ENCODE data around the gene TDRD7. TPM values are rescaled to one million over a fixed set of nuclear protein-coding genes. Genes with fewer than 3 reads are reported as not detected.

TDRD7 gene
- total and polyA plus RNA-seq, 2 of the 13 experiments (the other 11 are each of a cell fraction or from before 2014, with no cell fraction given), result 9.8 to 15.5 TPM

DNA sequence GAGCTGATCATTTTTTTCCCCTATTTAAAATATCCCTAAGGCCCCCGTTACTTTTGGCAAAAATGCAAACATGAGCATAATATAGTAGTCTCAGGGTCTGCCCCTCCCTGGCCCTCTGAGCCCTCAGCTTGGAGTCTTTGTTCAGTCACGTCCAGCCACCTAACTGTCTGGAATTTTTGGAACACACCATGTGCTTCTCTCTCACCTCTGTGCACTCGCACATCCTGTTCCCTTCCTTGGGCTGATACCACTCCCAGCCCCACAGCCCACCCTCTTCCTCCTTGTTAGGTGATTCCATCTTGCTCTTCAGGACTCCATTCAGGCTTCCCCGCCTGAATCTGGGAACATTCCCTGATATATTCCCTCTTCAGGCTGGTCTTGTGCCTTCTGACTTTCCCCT lies 16.0 kb downstream of the TDRD7 start:
- CTCF ChIA-PET (ENCODE audit: low intra/inter-chr PET ratio, low total read pairs), result no interaction called here
- in situ Hi-C loops (cut with HindIII; ENCODE audit: extremely low pct_ligation_motif_present, low pct_unique_long_range_greater_than_20kb), result no loop called here
- peaks cover 9 to 43% of the 10 kb centered on the region in 2 experiments for H3K36me3 ChIP-seq (replicated peaks in 1 of 2; ENCODE audit: control insufficient read depth in 1 of 2, insufficient read depth in 2 of 2, low read length in 2 of 2)
- 0 out of 2 replicates have a peak, but pooled peaks cover 7% of the 10 kb centered on the region for H3K4me1 ChIP-seq (ENCODE audit: insufficient read depth, low read length)
- H3K27me3 ChIP-seq (ENCODE audit: control insufficient read depth in 1 of 2, insufficient read depth in 2 of 2, low read length in 2 of 2), result no peaks in the 10 kb centered on the region
- TF ChIP-seq, protein P1, sequence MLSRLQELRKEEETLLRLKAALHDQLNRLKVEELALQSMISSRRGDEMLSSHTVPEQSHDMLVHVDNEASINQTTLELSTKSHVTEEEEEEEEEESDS (CRISPR knock-in tag; IDR thresholded peaks at IDR 0.05; ENCODE audit: borderline replicate concordance), result no peak
- TF ChIP-seq RFX3 (CRISPR knock-in tag; IDR thresholded peaks at IDR 0.05) (no peak), KDM5A (IDR thresholded peaks at IDR 0.05; ENCODE audit: borderline replicate concordance, low read length) (no peak), FOXK2 (IDR thresholded peaks at IDR 0.05) (no peak), PLRG1 (conservative IDR thresholded peaks at IDR 0.05) (no peak), ZKSCAN5 (CRISPR knock-in tag; IDR thresholded peaks at IDR 0.05) (no peak), RBAK (CRISPR knock-in tag; IDR thresholded peaks at IDR 0.05) (no peak), SPEN (CRISPR knock-in tag; IDR thresholded peaks at IDR 0.05; ENCODE audit: low read depth) (no peak), ZBTB7A (CRISPR knock-in tag; IDR thresholded peaks at IDR 0.05) (no peak), RBM22 (optimal IDR thresholded peaks at IDR 0.05; ENCODE audit: low read length) (no peak), CBX5 (CRISPR knock-in tag; IDR thresholded peaks at IDR 0.05; ENCODE audit: borderline replicate concordance) (no peak), SP4 (CRISPR knock-in tag; IDR thresholded peaks at IDR 0.05) (no peak), ZKSCAN8 (CRISPR knock-in tag; IDR thresholded peaks at IDR 0.05; ENCODE audit: borderline replicate concordance) (no peak), ZNF761 (CRISPR knock-in tag; conservative IDR thresholded peaks at IDR 0.05) (no peak)
- TF ChIP-seq, protein P2, sequence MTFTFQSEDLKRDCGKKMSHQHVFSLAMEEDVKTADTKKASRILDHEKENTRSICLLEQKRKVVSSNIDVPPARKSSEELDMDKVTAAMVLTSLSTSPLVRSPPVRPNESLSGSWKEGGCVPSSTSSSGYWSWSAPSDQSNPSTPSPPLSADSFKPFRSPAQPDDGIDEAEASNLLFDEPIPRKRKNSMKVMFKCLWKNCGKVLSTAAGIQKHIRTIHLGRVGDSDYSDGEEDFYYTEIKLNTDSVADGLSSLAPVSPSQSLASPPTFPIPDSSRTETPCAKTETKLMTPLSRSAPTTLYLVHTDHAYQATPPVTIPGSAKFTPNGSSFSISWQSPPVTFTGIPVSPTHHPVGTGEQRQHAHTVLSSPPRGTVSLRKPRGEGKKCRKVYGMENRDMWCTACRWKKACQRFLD (CRISPR knock-in tag; IDR thresholded peaks at IDR 0.05; ENCODE audit: borderline replicate concordance), result no peak
- TF ChIP-seq, protein P3, sequence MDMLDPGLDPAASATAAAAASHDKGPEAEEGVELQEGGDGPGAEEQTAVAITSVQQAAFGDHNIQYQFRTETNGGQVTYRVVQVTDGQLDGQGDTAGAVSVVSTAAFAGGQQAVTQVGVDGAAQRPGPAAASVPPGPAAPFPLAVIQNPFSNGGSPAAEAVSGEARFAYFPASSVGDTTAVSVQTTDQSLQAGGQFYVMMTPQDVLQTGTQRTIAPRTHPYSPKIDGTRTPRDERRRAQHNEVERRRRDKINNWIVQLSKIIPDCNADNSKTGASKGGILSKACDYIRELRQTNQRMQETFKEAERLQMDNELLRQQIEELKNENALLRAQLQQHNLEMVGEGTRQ (IDR thresholded peaks at IDR 0.05; ENCODE audit: low read depth, low read length), result no peak
- TF ChIP-seq, protein P3 (CRISPR knock-in tag; IDR thresholded peaks at IDR 0.05; ENCODE audit: borderline replicate concordance), result no peak
- TF ChIP-seq, protein P4, sequence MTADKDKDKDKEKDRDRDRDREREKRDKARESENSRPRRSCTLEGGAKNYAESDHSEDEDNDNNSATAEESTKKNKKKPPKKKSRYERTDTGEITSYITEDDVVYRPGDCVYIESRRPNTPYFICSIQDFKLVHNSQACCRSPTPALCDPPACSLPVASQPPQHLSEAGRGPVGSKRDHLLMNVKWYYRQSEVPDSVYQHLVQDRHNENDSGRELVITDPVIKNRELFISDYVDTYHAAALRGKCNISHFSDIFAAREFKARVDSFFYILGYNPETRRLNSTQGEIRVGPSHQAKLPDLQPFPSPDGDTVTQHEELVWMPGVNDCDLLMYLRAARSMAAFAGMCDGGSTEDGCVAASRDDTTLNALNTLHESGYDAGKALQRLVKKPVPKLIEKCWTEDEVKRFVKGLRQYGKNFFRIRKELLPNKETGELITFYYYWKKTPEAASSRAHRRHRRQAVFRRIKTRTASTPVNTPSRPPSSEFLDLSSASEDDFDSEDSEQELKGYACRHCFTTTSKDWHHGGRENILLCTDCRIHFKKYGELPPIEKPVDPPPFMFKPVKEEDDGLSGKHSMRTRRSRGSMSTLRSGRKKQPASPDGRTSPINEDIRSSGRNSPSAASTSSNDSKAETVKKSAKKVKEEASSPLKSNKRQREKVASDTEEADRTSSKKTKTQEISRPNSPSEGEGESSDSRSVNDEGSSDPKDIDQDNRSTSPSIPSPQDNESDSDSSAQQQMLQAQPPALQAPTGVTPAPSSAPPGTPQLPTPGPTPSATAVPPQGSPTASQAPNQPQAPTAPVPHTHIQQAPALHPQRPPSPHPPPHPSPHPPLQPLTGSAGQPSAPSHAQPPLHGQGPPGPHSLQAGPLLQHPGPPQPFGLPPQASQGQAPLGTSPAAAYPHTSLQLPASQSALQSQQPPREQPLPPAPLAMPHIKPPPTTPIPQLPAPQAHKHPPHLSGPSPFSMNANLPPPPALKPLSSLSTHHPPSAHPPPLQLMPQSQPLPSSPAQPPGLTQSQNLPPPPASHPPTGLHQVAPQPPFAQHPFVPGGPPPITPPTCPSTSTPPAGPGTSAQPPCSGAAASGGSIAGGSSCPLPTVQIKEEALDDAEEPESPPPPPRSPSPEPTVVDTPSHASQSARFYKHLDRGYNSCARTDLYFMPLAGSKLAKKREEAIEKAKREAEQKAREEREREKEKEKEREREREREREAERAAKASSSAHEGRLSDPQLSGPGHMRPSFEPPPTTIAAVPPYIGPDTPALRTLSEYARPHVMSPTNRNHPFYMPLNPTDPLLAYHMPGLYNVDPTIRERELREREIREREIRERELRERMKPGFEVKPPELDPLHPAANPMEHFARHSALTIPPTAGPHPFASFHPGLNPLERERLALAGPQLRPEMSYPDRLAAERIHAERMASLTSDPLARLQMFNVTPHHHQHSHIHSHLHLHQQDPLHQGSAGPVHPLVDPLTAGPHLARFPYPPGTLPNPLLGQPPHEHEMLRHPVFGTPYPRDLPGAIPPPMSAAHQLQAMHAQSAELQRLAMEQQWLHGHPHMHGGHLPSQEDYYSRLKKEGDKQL (CRISPR knock-in tag; IDR thresholded peaks at IDR 0.05; ENCODE audit: low read depth), result no peak
- peaks cover 24% of the 10 kb centered on the region for H3K79me2 ChIP-seq (ENCODE audit: insufficient read depth, low read length)
- no TSS peak for BruUV-seq (replicated peaks)
- ATAC-seq (no peak), DNase-seq (ENCODE audit: low spot score) (no peak), FAIRE-seq (no peak)
- POLR2A ChIA-PET, result no interaction called here
- H3K27ac ChIP-seq (ENCODE audit: extremely low read length, insufficient read depth, low read length), result no peak overlapping the region
- no peak overlapping the region for H2AFZ ChIP-seq (ENCODE audit: low read length)
- no peak overlapping the region for H3K4me3 ChIP-seq (replicated peaks in 1 of 3; ENCODE audit: insufficient read depth in 1 of 3, low read depth in 2 of 3, low read length in 3 of 3)
- H4K20me1 ChIP-seq (ENCODE audit: insufficient read depth, low read length), result no peaks in the 10 kb centered on the region
- no peak overlapping the region for H3K4me2 ChIP-seq (ENCODE audit: low read depth, low read length)
- H3K9ac ChIP-seq (ENCODE audit: insufficient read depth, low read depth, low read length), result no peak overlapping the region
- no peaks in the 10 kb centered on the region for H3K9me3 ChIP-seq (ENCODE audit: low read length)
- WGBS (ENCODE audit: low lambda C conversion rate), result 95% methylated on average over 4 of the region's 4 CpGs
- intact Hi-C loops (cut with micrococcal nuclease; ENCODE audit: unreplicated experiment), result no loop called here

All from HepG2 (cell line).